Measurements from ENCODE around the gene NPTXR. TPM values are rescaled to one million over a fixed set of nuclear protein-coding genes. Genes with fewer than 3 reads are reported as not detected.

NPTXR gene
- polyA plus RNA-seq, 3 donors, result 0.04 TPM; not detected in 2

DNA sequence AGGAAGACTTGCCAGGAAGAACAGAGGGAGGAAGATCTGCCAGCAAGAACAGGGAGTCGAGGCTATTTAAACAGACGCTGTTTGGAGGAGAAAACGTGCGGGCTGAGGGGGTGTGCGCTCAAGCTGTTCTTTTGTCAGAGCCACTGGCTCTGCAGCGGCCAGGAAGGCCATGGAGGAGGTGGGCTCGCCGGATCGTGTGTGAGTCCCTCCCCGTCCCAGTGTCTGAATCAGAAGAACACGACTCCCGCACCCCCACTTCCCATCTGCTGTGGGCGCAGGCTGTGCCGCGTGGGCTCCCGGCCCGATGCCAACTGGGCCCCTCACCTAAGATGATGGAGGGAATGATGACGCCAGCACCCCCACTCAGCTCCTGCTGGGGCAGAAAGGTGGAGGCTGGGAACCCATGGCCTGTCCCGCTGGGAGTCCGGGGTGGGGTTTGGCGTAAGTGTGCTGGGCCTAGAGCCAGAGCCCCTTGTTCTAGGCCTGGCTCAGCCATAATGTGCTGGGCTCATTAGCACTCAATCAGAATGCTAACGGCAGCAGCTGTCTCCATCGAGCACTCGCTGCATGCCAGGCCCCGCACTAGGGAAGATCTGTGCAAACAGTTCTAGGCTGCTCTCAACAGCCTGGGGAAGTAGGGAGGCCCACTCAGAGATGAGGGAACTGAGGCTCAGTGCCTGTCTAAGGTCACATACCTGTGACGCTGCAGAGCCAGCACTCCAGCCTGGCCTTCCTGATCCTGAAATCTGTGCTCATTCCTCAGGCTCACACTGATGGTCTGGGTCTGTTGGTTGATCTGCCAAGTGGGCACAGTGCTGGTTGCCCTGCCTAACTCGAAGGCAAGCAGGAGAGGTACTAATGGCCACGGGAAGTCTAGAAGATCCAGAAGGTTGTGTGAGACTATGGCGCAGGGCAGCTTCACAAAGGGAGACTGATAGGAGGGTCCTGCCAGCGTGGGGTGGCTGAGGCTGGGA is 11.5 kb downstream of the NPTXR start:
- Mint-ChIP-seq H3K36me3 (no peaks in the 10 kb centered on the region), H3K27me3 (ENCODE audit: low read depth in 3 of 3) (peaks cover 3 to 16% (median 3%) of the 10 kb centered on the region in 3 donors), H3K4me3 (no peak overlapping the region), H3K9me3 (peaks cover 0 to 2% (median 0%) of the 10 kb centered on the region in 7 donors), H3K4me1 (peaks cover 5% of the 10 kb centered on the region), H3K27ac (peak overlapping the region in 2 of 7 donors; percentile 22 to 40)
- Histone ChIP-seq H3K36me3 (replicated peaks in 1 of 2; ENCODE audit: control insufficient read depth in 1 of 2, insufficient read depth in 2 of 2, low read length in 2 of 2) (no peaks in the 10 kb centered on the region), H3K4me1 (ENCODE audit: control insufficient read depth in 1 of 2, insufficient read depth in 2 of 2, low read length in 2 of 2) (peaks cover 0 to 10% of the 10 kb centered on the region in 2 donors), H3K4me3 (replicated peaks in 1 of 3; ENCODE audit: low read depth in 2 of 3, low read length in 3 of 3) (no peak overlapping the region), H4K20me1 (ENCODE audit: insufficient read depth, low read length) (no peaks in the 10 kb centered on the region), H3K9me3 (replicated peaks in 1 of 2; ENCODE audit: control insufficient read depth in 1 of 2, insufficient read depth in 1 of 2, low read length in 2 of 2) (peaks cover 0 to 5% of the 10 kb centered on the region in 2 donors), H3K79me2 (ENCODE audit: insufficient read depth, low read length) (no peaks in the 10 kb centered on the region), H3K27ac (ENCODE audit: low read depth in 1 of 2, low read length in 2 of 2) (no peak overlapping the region), H3K27me3 (ENCODE audit: control insufficient read depth in 2 of 2, insufficient read depth in 2 of 2, low read length in 2 of 2) (no peaks in the 10 kb centered on the region), H2AFZ (ENCODE audit: insufficient read depth, low read depth, low read length, poor library complexity, severe bottlenecking) (no peak overlapping the region), H3K9ac (ENCODE audit: insufficient read depth, low read length, poor library complexity, severe bottlenecking) (no peak overlapping the region), H3K4me2 (replicated peaks; ENCODE audit: extremely low read depth, low read length, poor library complexity, severe bottlenecking) (no peak overlapping the region)
- TF ChIP-seq, protein P1, sequence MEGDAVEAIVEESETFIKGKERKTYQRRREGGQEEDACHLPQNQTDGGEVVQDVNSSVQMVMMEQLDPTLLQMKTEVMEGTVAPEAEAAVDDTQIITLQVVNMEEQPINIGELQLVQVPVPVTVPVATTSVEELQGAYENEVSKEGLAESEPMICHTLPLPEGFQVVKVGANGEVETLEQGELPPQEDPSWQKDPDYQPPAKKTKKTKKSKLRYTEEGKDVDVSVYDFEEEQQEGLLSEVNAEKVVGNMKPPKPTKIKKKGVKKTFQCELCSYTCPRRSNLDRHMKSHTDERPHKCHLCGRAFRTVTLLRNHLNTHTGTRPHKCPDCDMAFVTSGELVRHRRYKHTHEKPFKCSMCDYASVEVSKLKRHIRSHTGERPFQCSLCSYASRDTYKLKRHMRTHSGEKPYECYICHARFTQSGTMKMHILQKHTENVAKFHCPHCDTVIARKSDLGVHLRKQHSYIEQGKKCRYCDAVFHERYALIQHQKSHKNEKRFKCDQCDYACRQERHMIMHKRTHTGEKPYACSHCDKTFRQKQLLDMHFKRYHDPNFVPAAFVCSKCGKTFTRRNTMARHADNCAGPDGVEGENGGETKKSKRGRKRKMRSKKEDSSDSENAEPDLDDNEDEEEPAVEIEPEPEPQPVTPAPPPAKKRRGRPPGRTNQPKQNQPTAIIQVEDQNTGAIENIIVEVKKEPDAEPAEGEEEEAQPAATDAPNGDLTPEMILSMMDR (IDR thresholded peaks at IDR 0.05), result no peak
- intact Hi-C loops (cut with micrococcal nuclease), result no loop called here
- WGBS (ENCODE audit: insufficient coverage), result 97% methylated on average over 24 of the region's 30 CpGs
- no peak for DNase-seq

DNA sequence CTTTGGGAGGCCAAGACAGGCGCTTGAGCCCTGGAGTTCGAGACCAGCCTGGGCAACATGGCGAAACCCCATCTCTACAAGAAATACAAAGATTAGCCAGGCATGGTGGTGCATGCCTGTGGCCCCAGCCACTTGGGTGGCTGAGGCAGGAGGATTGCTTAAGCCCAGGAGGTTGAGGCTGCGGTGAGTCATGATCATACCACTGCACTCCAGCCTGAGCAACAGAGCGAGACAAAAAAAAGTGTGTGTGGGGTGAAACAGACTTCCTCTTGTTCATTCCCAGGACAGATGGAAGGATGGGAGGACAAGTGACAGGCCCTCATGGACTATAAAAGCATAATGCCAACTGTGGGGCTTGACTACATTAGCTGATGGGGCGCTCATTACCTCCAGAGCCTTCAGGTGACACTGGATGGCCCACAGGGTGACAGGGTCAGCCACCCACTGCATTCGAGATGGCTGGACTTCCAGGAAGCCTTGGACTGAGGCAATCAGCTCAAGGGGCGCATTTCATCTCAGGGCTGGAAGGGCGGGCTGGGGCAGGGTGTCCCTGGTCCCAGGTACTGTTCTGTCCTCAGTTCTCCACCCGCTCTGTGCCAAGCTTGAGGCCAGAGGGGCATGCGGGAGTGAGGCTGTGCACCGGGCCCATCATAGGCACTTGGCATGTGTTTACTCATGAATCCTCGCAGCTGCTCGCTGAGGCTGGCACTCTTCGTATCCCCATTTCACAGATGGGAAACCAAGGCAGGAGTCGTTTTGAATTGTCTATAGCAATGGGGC is 12.5 kb downstream of the NPTXR start:
- Histone ChIP-seq H2AFZ (ENCODE audit: insufficient read depth, low read depth, low read length, poor library complexity, severe bottlenecking) (no peak overlapping the region), H3K27ac (ENCODE audit: low read depth in 1 of 2, low read length in 2 of 2) (no peak overlapping the region), H3K9me3 (replicated peaks in 1 of 2; ENCODE audit: control insufficient read depth in 1 of 2, insufficient read depth in 1 of 2, low read length in 2 of 2) (peaks cover 0 to 5% of the 10 kb centered on the region in 2 donors), H3K4me2 (replicated peaks; ENCODE audit: extremely low read depth, low read length, poor library complexity, severe bottlenecking) (no peak overlapping the region), H3K4me1 (ENCODE audit: control insufficient read depth in 1 of 2, insufficient read depth in 2 of 2, low read length in 2 of 2) (peaks cover 0 to 10% of the 10 kb centered on the region in 2 donors), H3K27me3 (ENCODE audit: control insufficient read depth in 2 of 2, insufficient read depth in 2 of 2, low read length in 2 of 2) (no peaks in the 10 kb centered on the region), H3K4me3 (replicated peaks in 1 of 3; ENCODE audit: low read depth in 2 of 3, low read length in 3 of 3) (no peak overlapping the region), H3K36me3 (replicated peaks in 1 of 2; ENCODE audit: control insufficient read depth in 1 of 2, insufficient read depth in 2 of 2, low read length in 2 of 2) (no peaks in the 10 kb centered on the region), H3K79me2 (ENCODE audit: insufficient read depth, low read length) (no peaks in the 10 kb centered on the region), H4K20me1 (ENCODE audit: insufficient read depth, low read length) (no peaks in the 10 kb centered on the region), H3K9ac (ENCODE audit: insufficient read depth, low read length, poor library complexity, severe bottlenecking) (no peak overlapping the region)
- peaks cover 5% of the 10 kb centered on the region for H3K4me1 Mint-ChIP-seq
- H3K4me3 Mint-ChIP-seq, result no peak overlapping the region
- TF ChIP-seq, protein P1 (IDR thresholded peaks at IDR 0.05), result no peak
- 84% methylated on average over 13 of the region's 16 CpGs for WGBS (ENCODE audit: insufficient coverage)
- no peaks in the 10 kb centered on the region for H3K36me3 Mint-ChIP-seq
- intact Hi-C loops (cut with micrococcal nuclease), result no loop called here
- peak overlapping the region in 2 of 7 donors; percentile 40 to 68 for H3K27ac Mint-ChIP-seq
- peak; percentile 23 to 65 (median 23) for DNase-seq
- H3K9me3 Mint-ChIP-seq, result peaks cover 0 to 2% (median 0%) of the 10 kb centered on the region in 7 donors
- peaks cover 3 to 14% (median 3%) of the 10 kb centered on the region in 3 donors for H3K27me3 Mint-ChIP-seq (ENCODE audit: low read depth in 3 of 3)
